A673 (cell line): ENCODE results near the gene SH3PXD2B. TPM values are rescaled to one million over a fixed set of nuclear protein-coding genes. Genes with fewer than 3 reads are reported as not detected.

Source experiments
- BruUV-seq: library from RNA; stranded (reverse); fragments of 400-500 nt; replicated peaks from 2 replicates; lab custom pipeline; 2021; lab: Mats Ljungman, UMichigan
- CTCF ChIA-PET: fragments of 300-600 bp; sonication (Branson Sonifier 250); formaldehyde crosslinking; loops from one replicate; lab custom pipeline; 2022; ENCODE audit warnings: antibody characterized with exemption; lab: Charles Lee
- POLR2A ChIA-PET: fragments of 300-600 bp; sonication (Branson Sonifier 250); formaldehyde crosslinking; loops from one replicate; lab custom pipeline; 2022; ENCODE audit warnings: antibody characterized with exemption; ENCODE audit not compliant: low non-redundant PET; lab: Charles Lee
- DNase-seq: peaks from one replicate; pipeline ENCODE4 v3.0.0-alpha.2; 2015; ENCODE audit warnings: low spot score
- H3K27ac ChIP-seq: fragments of 200-600 bp; sonication (generic); 2 replicates; pipeline ENCODE4 v1.5.1; 2016; ENCODE audit warnings: mixed run types, low read depth, mild to moderate bottlenecking, mixed read lengths, antibody characterized with exemption, low read length; ENCODE audit not compliant: poor library complexity, severe bottlenecking
- H3K27me3 ChIP-seq: fragments of 200-600 bp; sonication (generic); replicated peaks from 2 replicates; pipeline ENCODE4 v1.6.1; 2017; ENCODE audit warnings: mixed run types, low read depth, mild to moderate bottlenecking, mixed read lengths, antibody characterized with exemption, low read length; ENCODE audit not compliant: insufficient read depth, poor library complexity
- H3K36me3 ChIP-seq: fragments of 200-600 bp; sonication (generic); 2 replicates; pipeline ENCODE4 v1.6.1; 2016; ENCODE audit warnings: mixed run types, mild to moderate bottlenecking, mixed read lengths, antibody characterized with exemption, low read length; ENCODE audit not compliant: insufficient read depth, poor library complexity, severe bottlenecking
- H3K4me1 ChIP-seq: fragments of 200-600 bp; sonication (generic); 2 replicates; pipeline ENCODE4 v1.6.1; 2017; ENCODE audit warnings: mixed run types, mild to moderate bottlenecking, mixed read lengths, antibody characterized with exemption, low read length; ENCODE audit not compliant: insufficient read depth, poor library complexity, severe bottlenecking
- H3K4me3 ChIP-seq: fragments of 200-600 bp; sonication (generic); 2 replicates; pipeline ENCODE4 v1.5.1; 2016; ENCODE audit warnings: low read depth, mixed run types, mild to moderate bottlenecking, mixed read lengths, low read length; ENCODE audit not compliant: poor library complexity, severe bottlenecking
- H3K9me3 ChIP-seq: fragments of 200-600 bp; sonication (generic); 2 replicates; pipeline ENCODE4 v1.6.1; 2016; ENCODE audit warnings: mixed run types, low read depth, mild to moderate bottlenecking, mixed read lengths, antibody characterized with exemption, low read length; ENCODE audit not compliant: poor library complexity, severe bottlenecking
- CTCF ChIP-seq: fragments of 300-800, 200-600 bp; sonication (generic); conservative IDR thresholded peaks from 2 replicates; pipeline ENCODE4 v1.5.1; 2017; ENCODE audit warnings: low read depth, mild to moderate bottlenecking, antibody characterized with exemption, low read length, moderate library complexity, mixed read lengths
- EZH2 ChIP-seq: fragments of 200-600 bp; sonication (generic); IDR thresholded peaks from 2 replicates; pipeline ENCODE4 v1.6.1; 2017; ENCODE audit warnings: borderline replicate concordance, low read depth, mild to moderate bottlenecking, mixed read lengths, antibody characterized with exemption, low read length; ENCODE audit not compliant: poor library complexity, severe bottlenecking
- intact Hi-C: fragments of 100-400 bp; cut with micrococcal nuclease; formaldehyde crosslinking; loops from one replicate; pipeline ENCODE4 v1.10.0; 2022; ENCODE audit not compliant: unreplicated experiment
- total RNA-seq: library from RNA; stranded (reverse); gene quantifications from 2 replicates; pipeline ENCODE4 v1.2.3, GENCODE V29; 2021

SH3PXD2B gene
- total RNA-seq, 1 experiment from 2014 or later = 28.1 TPM

GRCh38 chr5:172482156-172483020 lies 28.1 kb upstream of the SH3PXD2B start:
- no TSS peak for BruUV-seq
- no peaks in the 10 kb centered on the region for H3K9me3 ChIP-seq
- ChIA-PET POLR2A (interaction anchor here (0.6 kb wide), 1 partner anchor 167 kb away, joined by 6 read pairs; no protein-coding TSS in a partner anchor), CTCF (no interaction called here)
- no peak overlapping the region for H3K27ac ChIP-seq
- H3K36me3 ChIP-seq = no peaks in the 10 kb centered on the region
- no peak overlapping the region for H3K4me3 ChIP-seq
- no peaks in the 10 kb centered on the region for H3K4me1 ChIP-seq
- TF ChIP-seq EZH2 (no peak), CTCF (no peak)
- no peaks in the 10 kb centered on the region for H3K27me3 ChIP-seq
- DNase-seq = no peak
- intact Hi-C loops = no loop called here

GRCh38 chr5:172481011-172481800 lies 26.9 kb upstream of the SH3PXD2B start:
- TF ChIP-seq EZH2 = no peak
- no peak for TF ChIP-seq CTCF
- no peaks in the 10 kb centered on the region for H3K4me1 ChIP-seq
- H3K27ac ChIP-seq = no peak overlapping the region
- no peaks in the 10 kb centered on the region for H3K27me3 ChIP-seq
- ChIA-PET POLR2A (no interaction called here), CTCF (no interaction called here)
- no peak overlapping the region for H3K4me3 ChIP-seq
- no TSS peak for BruUV-seq
- H3K9me3 ChIP-seq = no peaks in the 10 kb centered on the region
- intact Hi-C loops = no loop called here
- no peaks in the 10 kb centered on the region for H3K36me3 ChIP-seq
- DNase-seq = no peak

GRCh38 chr5:172479784-172480115 lies 25.4 kb upstream of the SH3PXD2B start:
- DNase-seq = no peak
- Histone ChIP-seq H3K27ac (no peak overlapping the region), H3K9me3 (no peaks in the 10 kb centered on the region), H3K4me3 (no peak overlapping the region), H3K36me3 (no peaks in the 10 kb centered on the region), H3K27me3 (no peaks in the 10 kb centered on the region), H3K4me1 (no peaks in the 10 kb centered on the region)
- no peak for TF ChIP-seq EZH2
- no peak for TF ChIP-seq CTCF
- ChIA-PET POLR2A (no interaction called here), CTCF (no interaction called here)
- intact Hi-C loops = loop anchor here (1.0 to 10.0 kb wide), 3 partner anchors 218 to 813 kb away; no protein-coding TSS in a partner anchor
- BruUV-seq = no TSS peak
